OCI-LY1 (cell line): ENCODE results near the gene DMRTC2.
"Not testable (repeated sequence)": the region's sequence is repeated elsewhere in the genome, so short reads cannot be mapped to it uniquely, and the experiment has no call there.

Source experiments
- H2AFZ ChIP-seq: fragments of 200-600 bp; sonication (generic), shearing (Covaris generic); 2 replicates; pipeline ENCODE4 v1.6.0; 2014; ENCODE audit warnings: antibody characterized with exemption, mild to moderate bottlenecking, low read length
- H3F3A ChIP-seq: fragments of 200-600 bp; sonication (generic), shearing (Covaris generic); 2 replicates; pipeline ENCODE4 v1.6.0; 2014; ENCODE audit warnings: mild to moderate bottlenecking, antibody characterized with exemption, low read length, moderate library complexity; ENCODE audit not compliant: insufficient read depth
- H3K27ac ChIP-seq: fragments of 200-600 bp; sonication (generic); 2 replicates; pipeline ENCODE4 v1.5.1; 2014; ENCODE audit warnings: low read length, mixed run types, mild to moderate bottlenecking, low read depth; ENCODE audit not compliant: poor library complexity, severe bottlenecking
- H3K27me3 ChIP-seq: fragments of 200-600 bp; sonication (generic); 2 replicates; pipeline ENCODE4 v1.6.0; 2014; ENCODE audit warnings: antibody characterized with exemption, mild to moderate bottlenecking, low read length, moderate library complexity; ENCODE audit not compliant: insufficient read depth
- H3K36me3 ChIP-seq: fragments of 200-600 bp; sonication (generic); 2 replicates; pipeline ENCODE4 v1.6.1; 2014; ENCODE audit warnings: mild to moderate bottlenecking, antibody characterized with exemption, low read length, moderate library complexity, mixed read lengths; ENCODE audit not compliant: insufficient read depth
- H3K4me1 ChIP-seq: fragments of 200-600 bp; sonication (generic); 2 replicates; pipeline ENCODE4 v1.5.1; 2014; ENCODE audit warnings: mild to moderate bottlenecking, low read length, moderate library complexity; ENCODE audit not compliant: insufficient read depth, severe bottlenecking
- H3K4me2 ChIP-seq: fragments of 200-600 bp; sonication (generic), shearing (Covaris generic); 2 replicates; pipeline ENCODE4 v1.6.1; 2014; ENCODE audit warnings: low read length
- H3K4me3 ChIP-seq: fragments of 200-600 bp; sonication (generic); 2 replicates; pipeline ENCODE4 v1.5.1; 2014; ENCODE audit warnings: low read length, low read depth, mild to moderate bottlenecking, mixed read lengths; ENCODE audit not compliant: poor library complexity, severe bottlenecking
- H3K79me2 ChIP-seq: fragments of 200-600 bp; shearing (Covaris generic); 2 replicates; pipeline ENCODE4 v1.6.1; 2016; ENCODE audit warnings: mixed run types, low read length, mixed read lengths; ENCODE audit not compliant: insufficient read depth
- H3K9ac ChIP-seq: fragments of 200-600 bp; sonication (generic), shearing (Covaris generic); 2 replicates; pipeline ENCODE4 v1.6.1; 2014; ENCODE audit warnings: mild to moderate bottlenecking, low read length, mixed read lengths
- H3K9me2 ChIP-seq: fragments of 200-600 bp; sonication (generic), shearing (Covaris generic); 2 replicates; pipeline ENCODE4 v1.6.1; 2014; ENCODE audit warnings: low read depth, mild to moderate bottlenecking, low read length, mixed read lengths
- H3K9me3 ChIP-seq: fragments of 200-600 bp; shearing (Covaris generic); 2 replicates; pipeline ENCODE4 v1.6.1; 2014; ENCODE audit warnings: low read length, mixed read lengths
- H4K20me1 ChIP-seq: fragments of 200-600 bp; sonication (generic), shearing (Covaris generic); 2 replicates; pipeline ENCODE4 v1.6.0; 2016; ENCODE audit warnings: mild to moderate bottlenecking, low read length; ENCODE audit not compliant: insufficient read depth
- EZH2 ChIP-seq: fragments of 200-600 bp; sonication (generic), shearing (Covaris generic); IDR thresholded peaks from 2 replicates; pipeline ENCODE4 v1.8.0; 2017; ENCODE audit warnings: borderline replicate concordance, mixed run types, mild to moderate bottlenecking, antibody characterized with exemption, low read length, moderate library complexity, mixed read lengths
- TF ChIP-seq, protein P1 (sequence below): fragments of 200-600 bp; sonication (generic), shearing (Covaris generic); IDR thresholded peaks from 2 replicates; pipeline ENCODE4 v1.5.1; 2017; ENCODE audit warnings: mild to moderate bottlenecking, antibody characterized with exemption, low read length, moderate library complexity, mixed read lengths

Gene DMRTC2

GRCh38 chr19:41872384-41872774, 27.5 kb downstream of the DMRTC2 start:
- Histone ChIP-seq H3K9ac (no peak overlapping the region), H2AFZ (no peak overlapping the region), H3K4me1 (peaks cover 67% of the 10 kb centered on the region), H3K27ac (peak overlapping the region; percentile 100), H3K36me3 (peaks cover 51% of the 10 kb centered on the region), H3K79me2 (0 out of 2 replicates have a peak, but pooled peaks cover 3% of the 10 kb centered on the region), H3F3A (peaks cover 26% of the 10 kb centered on the region), H3K4me3 (no peak overlapping the region), H4K20me1 (no peaks in the 10 kb centered on the region), H3K4me2 (no peak overlapping the region), H3K27me3 (no peaks in the 10 kb centered on the region), H3K9me3 (no peaks in the 10 kb centered on the region), H3K9me2 (no peaks in the 10 kb centered on the region)
- no peak for TF ChIP-seq EZH2
- TF ChIP-seq, protein P1, sequence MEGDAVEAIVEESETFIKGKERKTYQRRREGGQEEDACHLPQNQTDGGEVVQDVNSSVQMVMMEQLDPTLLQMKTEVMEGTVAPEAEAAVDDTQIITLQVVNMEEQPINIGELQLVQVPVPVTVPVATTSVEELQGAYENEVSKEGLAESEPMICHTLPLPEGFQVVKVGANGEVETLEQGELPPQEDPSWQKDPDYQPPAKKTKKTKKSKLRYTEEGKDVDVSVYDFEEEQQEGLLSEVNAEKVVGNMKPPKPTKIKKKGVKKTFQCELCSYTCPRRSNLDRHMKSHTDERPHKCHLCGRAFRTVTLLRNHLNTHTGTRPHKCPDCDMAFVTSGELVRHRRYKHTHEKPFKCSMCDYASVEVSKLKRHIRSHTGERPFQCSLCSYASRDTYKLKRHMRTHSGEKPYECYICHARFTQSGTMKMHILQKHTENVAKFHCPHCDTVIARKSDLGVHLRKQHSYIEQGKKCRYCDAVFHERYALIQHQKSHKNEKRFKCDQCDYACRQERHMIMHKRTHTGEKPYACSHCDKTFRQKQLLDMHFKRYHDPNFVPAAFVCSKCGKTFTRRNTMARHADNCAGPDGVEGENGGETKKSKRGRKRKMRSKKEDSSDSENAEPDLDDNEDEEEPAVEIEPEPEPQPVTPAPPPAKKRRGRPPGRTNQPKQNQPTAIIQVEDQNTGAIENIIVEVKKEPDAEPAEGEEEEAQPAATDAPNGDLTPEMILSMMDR: no peak

- peaks cover 4% of the 10 kb centered on the region for H3K79me2 ChIP-seq
- no peaks in the 10 kb centered on the region for H3K27me3 ChIP-seq
- no peak overlapping the region for H3K4me3 ChIP-seq
- H3F3A ChIP-seq: peaks cover 26% of the 10 kb centered on the region
- no peaks in the 10 kb centered on the region for H4K20me1 ChIP-seq
- no peak for TF ChIP-seq EZH2
- TF ChIP-seq, protein P1: peak; percentile 95
- no peaks in the 10 kb centered on the region for H3K9me3 ChIP-seq
- no peak overlapping the region for H3K4me2 ChIP-seq
- H3K9me2 ChIP-seq: no peaks in the 10 kb centered on the region
- peak overlapping the region; percentile 100 for H3K27ac ChIP-seq
- no peak overlapping the region for H2AFZ ChIP-seq
- peaks cover 66% of the 10 kb centered on the region for H3K4me1 ChIP-seq
- peaks cover 50% of the 10 kb centered on the region for H3K36me3 ChIP-seq
- H3K9ac ChIP-seq: no peak overlapping the region
Measured at GRCh38 chr19:41872775-41873647, 28.2 kb downstream of the DMRTC2 start.

DNA sequence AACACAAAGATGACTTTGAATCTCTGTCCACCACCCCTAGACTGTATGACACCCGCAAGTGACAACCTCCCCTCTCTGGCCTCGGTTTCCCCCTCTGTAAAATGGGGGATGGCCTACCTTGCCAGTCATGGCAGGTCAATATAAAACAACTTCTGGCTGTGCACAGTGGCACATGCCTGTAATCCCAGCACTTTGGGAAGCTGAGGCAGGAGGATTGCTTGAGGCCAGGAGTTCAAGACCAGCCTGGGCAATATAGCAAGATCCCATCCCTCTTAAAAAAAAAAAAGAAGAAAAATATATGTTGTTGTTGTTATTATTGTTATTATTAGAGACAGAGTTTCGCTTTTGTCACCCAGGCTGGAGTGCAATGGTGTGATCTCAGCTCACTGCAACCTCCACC, 31.1 kb downstream of the DMRTC2 start:
- H2AFZ ChIP-seq, H3K9me2 ChIP-seq, H3K9me3 ChIP-seq, H3K27me3 ChIP-seq, H4K20me1 ChIP-seq: not testable (repeated sequence)
- peaks cover 11% of the 10 kb centered on the region for H3K79me2 ChIP-seq
- peak overlapping the region; percentile 98 for H3K9ac ChIP-seq
- H3K36me3 ChIP-seq: peaks cover 47% of the 10 kb centered on the region
- H3K4me3 ChIP-seq: peak overlapping the region; percentile 85
- peak overlapping the region; percentile 100 for H3K27ac ChIP-seq
- peaks cover 19% of the 10 kb centered on the region for H3F3A ChIP-seq
- H3K4me2 ChIP-seq: peak overlapping the region; percentile 90
- H3K4me1 ChIP-seq: peaks cover 68% of the 10 kb centered on the region
